Breast epithelium (tissue), 3 donors: ENCODE results near the gene SLC44A4.

Experiments used
- CTCF ChIP-seq, 3 donors: fragments of 450-650 bp; IDR thresholded peaks; one replicate each; pipeline ENCODE4 v1.5.1; 2016 to 2017; ENCODE audit warnings: antibody characterized with exemption in 3 of 3, mild to moderate bottlenecking in 3 of 3, moderate library complexity in 3 of 3
- POLR2A ChIP-seq: fragments of 450-650 bp; IDR thresholded peaks from one replicate; pipeline ENCODE4 v1.6.1; 2016; ENCODE audit warnings: antibody characterized with exemption, mild to moderate bottlenecking, moderate library complexity

- no peak for TF ChIP-seq POLR2A
- no peak for TF ChIP-seq CTCF (IDR thresholded peaks at IDR 0.05)
Measured at GRCh38 chr6:31899215-31899614, 20.4 kb upstream of the SLC44A4 start.
